GM10847 (cell line): Measurements from ENCODE around the gene CEP89.

ENCODE experiments used
- POLR2A ChIP-seq: IDR thresholded peaks from 2 replicates; pipeline ENCODE4 v1.6.1; 2011; ENCODE audit not compliant: insufficient read length; ENCODE audit errors: extremely low read depth

Gene CEP89

GRCh38 chr19:32896516-32897214, 75.1 kb downstream of the CEP89 start:
- no peak for TF ChIP-seq POLR2A

- no peak for TF ChIP-seq POLR2A
Measured at GRCh38 chr19:32895384-32895783, 76.4 kb downstream of the CEP89 start.

GRCh38 chr19:32891609-32892008, 80.1 kb downstream of the CEP89 start:
- no peak for TF ChIP-seq POLR2A

- TF ChIP-seq POLR2A, result no peak
Measured at GRCh38 chr19:32890841-32891240, 80.9 kb downstream of the CEP89 start.

DNA sequence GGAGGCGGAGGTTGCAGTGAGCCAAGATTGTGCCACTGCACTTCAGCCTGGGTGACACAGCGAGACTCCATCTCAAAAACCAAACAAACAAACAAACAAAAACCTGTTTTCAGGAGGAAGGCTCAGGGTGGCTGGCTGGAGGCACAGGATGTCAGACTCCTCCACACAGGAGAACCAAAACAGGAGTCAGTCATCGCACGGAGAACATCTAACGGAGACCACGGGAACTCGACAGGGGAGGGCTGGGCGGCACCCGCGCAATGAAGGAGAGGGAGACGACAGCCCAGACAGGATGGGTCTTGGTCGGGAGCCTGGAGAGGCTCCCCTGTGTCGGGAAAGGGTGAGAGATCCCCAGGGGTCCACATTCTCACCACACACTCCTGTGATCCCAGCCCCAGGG, 81.4 kb downstream of the CEP89 start:
- TF ChIP-seq POLR2A, result no peak

DNA sequence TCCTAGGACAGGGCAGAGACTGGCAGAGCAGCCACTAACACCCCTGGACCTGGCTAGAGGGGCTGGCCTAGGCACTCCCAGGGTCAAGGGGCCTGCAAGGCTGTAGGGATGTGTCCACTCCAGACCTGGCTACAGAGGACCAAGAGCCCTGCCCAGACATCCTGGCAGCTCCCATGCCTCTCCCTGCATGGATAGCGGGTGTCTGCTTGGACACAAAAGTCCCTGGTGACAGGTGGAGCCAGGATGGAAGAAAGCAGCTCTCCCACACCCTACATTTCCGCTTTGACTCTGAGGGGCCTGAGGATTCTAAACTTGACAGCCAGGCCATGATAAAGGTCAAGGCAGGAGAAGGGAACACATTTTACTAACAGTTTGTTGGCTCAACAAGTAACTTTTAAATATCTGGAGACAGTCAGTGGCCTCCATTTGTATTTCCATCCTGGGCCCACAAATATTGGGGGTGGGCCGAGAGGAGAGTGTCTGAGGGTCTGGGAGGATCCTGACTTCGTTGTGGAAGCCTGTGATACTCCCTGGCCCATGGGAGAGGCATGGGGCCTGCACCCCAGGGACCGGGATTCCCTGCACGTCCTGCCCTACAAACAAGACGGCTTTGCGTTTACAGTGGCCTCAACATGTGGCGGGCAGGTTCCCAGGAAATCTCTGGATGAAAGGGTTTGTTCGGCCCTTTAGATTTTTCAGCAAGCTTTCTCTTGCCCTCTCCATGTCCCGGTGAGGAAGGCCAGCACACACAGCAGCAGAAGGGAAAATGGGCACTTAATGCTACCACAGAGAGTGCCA, 82.4 kb downstream of the CEP89 start:
- no peak for TF ChIP-seq POLR2A

GRCh38 chr19:32887572-32888215, 84.1 kb downstream of the CEP89 start:
- no peak for TF ChIP-seq POLR2A

GRCh38 chr19:32886241-32886640, 85.5 kb downstream of the CEP89 start:
- TF ChIP-seq POLR2A, result no peak

- no peak for TF ChIP-seq POLR2A
Measured at GRCh38 chr19:32881766-32882165, 90.0 kb downstream of the CEP89 start.

- TF ChIP-seq POLR2A, result no peak
Measured at GRCh38 chr19:32880622-32881021, 91.1 kb downstream of the CEP89 start.

DNA sequence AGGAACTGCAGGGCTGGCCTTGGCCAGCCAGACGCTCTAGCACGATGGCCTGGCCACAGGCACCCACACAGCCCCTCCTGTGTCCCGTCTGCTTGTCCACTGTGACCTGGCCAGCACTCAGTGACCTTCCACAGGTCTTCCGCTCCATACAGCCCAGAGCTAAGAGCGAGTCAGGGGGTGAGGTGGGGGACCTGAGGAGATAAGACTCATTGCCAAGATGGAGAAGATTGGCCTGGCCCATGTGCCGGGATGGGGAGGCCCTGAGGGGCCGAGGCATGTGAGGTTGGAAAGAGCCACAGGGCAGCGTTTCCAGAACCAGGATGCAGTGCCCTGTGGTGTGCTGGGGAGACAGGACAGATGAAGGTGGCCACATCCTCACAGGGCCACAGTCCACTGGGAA, 92.0 kb downstream of the CEP89 start:
- TF ChIP-seq POLR2A, result no peak

DNA sequence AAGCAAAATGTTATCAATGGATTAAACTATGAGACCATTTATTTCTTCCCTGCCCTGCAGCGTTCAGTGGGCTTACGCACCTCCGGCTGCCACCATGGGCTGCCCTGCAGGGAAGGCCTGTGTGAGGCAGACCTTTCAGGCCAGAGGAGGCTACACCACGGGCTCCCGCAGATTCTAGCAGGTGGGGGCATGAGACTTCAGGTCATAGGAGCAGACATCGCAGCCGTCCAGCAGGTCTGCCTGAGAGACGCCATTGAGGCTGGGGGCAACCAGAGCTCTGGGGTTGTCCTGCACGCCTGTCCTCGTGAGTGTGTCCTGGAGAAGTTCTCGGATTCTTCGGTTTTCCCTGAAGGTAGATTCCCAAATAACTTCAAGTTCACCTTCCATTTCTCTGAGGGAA, 92.8 kb downstream of the CEP89 start:
- TF ChIP-seq POLR2A, result no peak

GRCh38 chr19:32877977-32878745, 93.6 kb downstream of the CEP89 start:
- TF ChIP-seq POLR2A, result no peak

GRCh38 chr19:32877323-32877912, 94.3 kb downstream of the CEP89 start:
- no peak for TF ChIP-seq POLR2A

DNA sequence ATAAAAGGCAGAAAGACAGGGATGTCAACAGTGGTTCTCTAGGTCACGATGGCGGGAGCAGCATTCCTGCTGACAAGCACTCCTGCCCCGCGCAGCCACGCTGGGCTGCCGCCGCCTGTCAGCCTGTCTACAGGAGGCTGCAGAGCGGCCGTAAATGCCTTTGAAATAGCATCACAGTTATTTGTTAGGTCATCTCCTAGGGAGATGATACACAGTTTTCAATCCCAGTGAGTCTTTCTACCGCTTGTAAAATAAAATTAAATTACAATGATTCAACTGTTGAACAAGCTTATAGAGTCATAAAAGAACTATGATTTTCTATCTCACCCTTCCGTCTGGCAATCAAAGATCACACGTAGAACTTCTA, 94.9 kb downstream of the CEP89 start:
- TF ChIP-seq POLR2A, result no peak
